GM12801 (cell line): ENCODE data around the gene VRK3.

ENCODE experiments used
- TF ChIP-seq, protein P1 (sequence below): IDR thresholded peaks from one replicate; pipeline ENCODE4 v1.5.1; 2011; ENCODE audit warnings: control low read depth; ENCODE audit not compliant: insufficient read length; ENCODE audit errors: extremely low read depth

The VRK3 gene

DNA sequence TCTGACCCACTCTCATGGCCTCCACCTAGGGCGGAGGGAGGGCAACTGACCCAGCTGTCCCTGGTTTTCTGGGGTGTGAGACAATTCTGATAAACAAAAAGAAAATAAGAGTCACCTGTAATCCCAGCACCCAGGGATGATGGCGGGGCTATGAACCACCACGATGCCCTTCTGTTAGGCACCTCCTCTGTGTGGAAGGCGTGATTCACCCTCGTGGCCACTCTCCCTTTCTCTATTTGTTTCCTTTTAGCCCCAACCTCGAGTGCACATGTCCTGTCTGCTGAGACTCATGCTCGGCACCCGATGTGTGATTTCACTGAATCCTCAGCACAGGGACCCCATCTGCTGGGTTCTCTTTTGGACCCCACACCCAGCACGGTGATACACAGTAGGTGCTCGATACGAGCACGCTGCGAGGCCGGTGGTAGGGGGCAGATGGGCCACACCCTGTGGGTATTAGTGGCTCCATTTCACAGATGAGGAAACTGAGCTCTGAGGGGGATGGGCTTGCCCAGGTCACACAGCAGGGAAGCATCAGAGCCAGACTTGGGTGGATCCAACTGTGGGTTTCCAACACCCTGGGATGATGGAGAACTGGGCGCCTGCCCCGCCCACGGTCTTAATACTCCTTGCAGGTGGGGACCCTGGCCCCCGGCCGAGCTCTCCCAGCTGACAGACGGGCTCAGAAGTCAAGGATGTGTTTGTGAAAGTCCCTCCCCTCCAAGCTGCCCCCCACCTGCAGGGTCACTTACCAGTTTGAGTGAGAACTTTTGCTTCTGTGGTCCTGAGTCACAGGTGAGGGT is 24.9 kb downstream of the VRK3 start:
- TF ChIP-seq, protein P1, sequence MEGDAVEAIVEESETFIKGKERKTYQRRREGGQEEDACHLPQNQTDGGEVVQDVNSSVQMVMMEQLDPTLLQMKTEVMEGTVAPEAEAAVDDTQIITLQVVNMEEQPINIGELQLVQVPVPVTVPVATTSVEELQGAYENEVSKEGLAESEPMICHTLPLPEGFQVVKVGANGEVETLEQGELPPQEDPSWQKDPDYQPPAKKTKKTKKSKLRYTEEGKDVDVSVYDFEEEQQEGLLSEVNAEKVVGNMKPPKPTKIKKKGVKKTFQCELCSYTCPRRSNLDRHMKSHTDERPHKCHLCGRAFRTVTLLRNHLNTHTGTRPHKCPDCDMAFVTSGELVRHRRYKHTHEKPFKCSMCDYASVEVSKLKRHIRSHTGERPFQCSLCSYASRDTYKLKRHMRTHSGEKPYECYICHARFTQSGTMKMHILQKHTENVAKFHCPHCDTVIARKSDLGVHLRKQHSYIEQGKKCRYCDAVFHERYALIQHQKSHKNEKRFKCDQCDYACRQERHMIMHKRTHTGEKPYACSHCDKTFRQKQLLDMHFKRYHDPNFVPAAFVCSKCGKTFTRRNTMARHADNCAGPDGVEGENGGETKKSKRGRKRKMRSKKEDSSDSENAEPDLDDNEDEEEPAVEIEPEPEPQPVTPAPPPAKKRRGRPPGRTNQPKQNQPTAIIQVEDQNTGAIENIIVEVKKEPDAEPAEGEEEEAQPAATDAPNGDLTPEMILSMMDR, result no peak

DNA sequence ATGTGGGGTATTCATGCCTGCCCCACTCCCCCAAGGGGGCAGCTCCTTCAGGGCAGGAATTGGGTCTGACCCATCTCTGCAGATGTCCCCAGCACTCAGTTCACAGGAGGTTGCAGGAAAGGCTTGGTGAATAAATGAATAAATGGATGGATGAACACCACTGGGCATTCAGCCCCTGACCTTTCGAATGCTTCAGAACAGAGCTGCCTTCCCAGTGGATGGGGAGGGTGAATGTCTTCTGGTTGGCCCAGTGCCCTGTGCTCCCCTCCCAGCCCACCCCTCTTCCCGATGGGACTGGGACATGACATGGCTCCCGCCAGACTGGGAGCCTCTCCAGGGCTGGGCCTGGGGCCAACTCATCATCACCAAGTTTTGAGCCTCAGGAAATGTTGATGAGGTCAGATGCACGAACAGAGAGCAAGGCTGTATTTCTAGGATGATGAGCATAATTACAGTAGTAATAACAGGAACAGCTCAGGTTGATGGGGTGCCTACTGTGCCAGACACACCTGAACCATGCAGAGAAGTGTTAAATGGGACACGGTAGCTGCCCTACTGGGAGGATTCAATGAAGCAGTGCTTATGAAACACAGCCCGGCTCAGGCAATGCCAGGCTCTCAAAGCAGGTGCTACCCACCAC is 25.7 kb downstream of the VRK3 start:
- TF ChIP-seq, protein P1, result no peak

DNA sequence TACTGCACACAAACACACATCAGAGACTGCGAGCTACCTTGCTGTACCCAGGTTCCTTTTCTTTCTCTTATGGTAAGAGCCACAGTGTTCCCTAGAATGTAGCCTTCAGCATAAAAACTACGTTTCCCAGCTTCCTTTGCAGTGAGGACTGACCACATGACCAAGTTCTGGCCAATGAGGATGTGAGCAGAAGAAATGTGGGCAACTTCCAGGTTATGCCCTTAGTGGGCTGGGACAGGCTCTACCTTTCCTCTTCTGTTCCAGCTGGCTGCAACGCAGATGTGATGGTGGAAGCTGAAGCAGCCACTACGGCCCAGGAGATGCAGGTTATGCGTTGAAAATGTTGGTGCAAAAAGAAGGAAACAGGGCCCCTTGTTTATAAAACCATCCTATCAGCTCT is 27.5 kb downstream of the VRK3 start:
- TF ChIP-seq, protein P1, result no peak

DNA sequence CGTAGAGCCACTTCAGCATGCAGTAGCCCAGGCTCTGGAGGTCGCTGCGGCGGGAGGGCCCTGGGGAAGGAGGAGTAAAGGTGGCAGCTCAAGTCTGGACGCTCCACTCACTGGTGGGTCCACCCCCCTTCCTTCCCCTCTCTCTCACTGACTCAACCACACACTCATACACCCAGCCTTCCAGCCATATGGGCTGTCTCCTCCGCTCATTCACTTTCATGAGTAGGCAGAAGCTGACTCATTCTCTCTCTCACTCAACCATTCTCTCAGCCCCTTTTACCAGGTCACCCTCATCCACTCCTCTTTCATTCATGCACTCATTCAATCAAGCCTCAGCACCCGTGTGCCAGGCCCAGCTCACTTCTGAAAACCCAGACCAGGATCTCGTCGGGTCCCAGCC is 36.7 kb downstream of the VRK3 start:
- TF ChIP-seq, protein P1, result no peak

DNA sequence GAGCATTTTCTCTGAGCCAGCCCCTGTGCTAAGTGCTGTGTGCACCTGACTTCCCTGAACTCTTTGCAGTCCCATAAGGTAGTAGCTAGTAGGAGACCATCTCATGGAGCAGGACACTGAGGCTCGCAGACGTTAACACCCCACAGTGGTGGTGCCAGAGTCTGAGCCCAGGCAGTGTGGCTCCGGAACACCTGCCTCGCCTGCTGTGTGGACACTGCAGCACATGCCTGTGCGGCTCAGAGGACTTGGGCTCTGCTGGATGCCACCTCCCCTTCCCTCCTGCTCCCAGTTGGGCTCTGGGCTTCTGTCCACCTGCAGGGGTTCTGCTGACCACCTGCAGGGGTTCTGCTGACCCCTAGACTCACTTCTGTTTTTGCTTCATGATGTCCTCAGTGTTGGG is 37.2 kb downstream of the VRK3 start:
- TF ChIP-seq, protein P1, result no peak

DNA sequence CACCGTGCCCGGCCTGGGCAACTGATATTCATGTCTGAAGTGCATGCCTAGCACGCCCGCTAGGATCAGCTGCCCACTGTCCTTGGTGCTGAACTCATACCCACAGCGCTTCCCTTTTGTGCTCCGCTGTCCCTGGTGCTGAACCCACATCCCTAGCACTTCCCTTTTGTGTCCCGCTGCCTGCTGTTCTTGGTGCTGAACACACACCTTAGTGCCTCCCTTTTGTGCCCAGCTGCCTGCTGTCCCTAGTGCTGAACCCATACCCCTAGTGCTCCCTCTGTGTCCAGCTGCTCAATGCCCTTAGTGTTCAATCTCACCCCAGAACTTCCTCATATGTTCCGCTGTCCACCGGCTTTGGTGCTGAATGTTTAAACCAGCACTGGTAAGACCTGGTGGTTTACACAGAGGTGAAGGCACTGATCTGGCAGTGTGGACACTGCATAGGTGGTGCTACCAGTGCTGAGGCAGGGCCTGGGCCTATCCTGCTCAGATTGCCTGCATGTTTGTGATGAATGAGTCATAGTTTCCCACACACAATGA is 37.9 kb downstream of the VRK3 start:
- TF ChIP-seq, protein P1, result no peak

DNA sequence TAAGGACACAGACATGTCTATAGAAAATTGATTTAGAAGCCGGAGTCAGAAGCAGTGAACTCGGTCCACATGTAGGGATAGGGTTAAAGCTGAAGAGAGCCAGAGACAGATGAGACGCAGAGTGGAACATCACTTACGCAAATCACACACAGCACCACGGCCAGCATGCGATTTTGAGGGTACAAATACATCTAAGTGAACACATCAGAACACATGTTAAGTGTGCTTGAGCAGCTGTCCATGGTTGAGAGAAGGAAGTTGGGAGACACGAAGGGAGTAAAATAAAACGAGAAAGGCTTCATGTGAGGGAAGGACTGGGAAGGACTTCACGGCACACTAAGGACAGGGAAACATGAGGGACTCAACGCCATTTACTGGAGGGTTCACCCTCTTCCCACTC is 38.8 kb downstream of the VRK3 start:
- TF ChIP-seq, protein P1, result no peak
